PC-3 (cell line): ENCODE measurements around the gene SDK2. TPM values are rescaled to one million over a fixed set of nuclear protein-coding genes. Genes with fewer than 3 reads are reported as not detected.

ENCODE experiments used
- ATAC-seq: fragments of 200-7000 bp; cut with Tn5 transposase; 2 replicates; pipeline ENCODE4 v1.9.1; 2020; ENCODE audit warnings: mild to moderate bottlenecking, moderate library complexity
- BruUV-seq: library from RNA; stranded (reverse); fragments of 400-500 nt; replicated peaks from 2 replicates; lab custom pipeline; 2021; lab: Mats Ljungman, UMichigan
- CTCF ChIA-PET: fragments of 300-600 bp; sonication (Branson Sonifier 250); formaldehyde crosslinking; loops from one replicate; lab custom pipeline; 2022; ENCODE audit warnings: antibody characterized with exemption; lab: Charles Lee
- POLR2A ChIA-PET: fragments of 300-600 bp; sonication (Branson Sonifier 250); formaldehyde crosslinking; loops from one replicate; lab custom pipeline; 2022; ENCODE audit warnings: antibody characterized with exemption; ENCODE audit not compliant: unreplicated experiment; lab: Charles Lee
- DNase-seq: peaks from one replicate; pipeline ENCODE4 v3.0.0-alpha.2; 2015
- H2AFZ ChIP-seq: fragments of 300-600 bp; sonication (generic); 2 replicates; pipeline ENCODE4 v1.6.0; 2016; ENCODE audit warnings: antibody characterized with exemption, low read length
- H3F3A ChIP-seq: fragments of 300-600 bp; sonication (generic); one replicate; pipeline ENCODE4 v1.6.0; 2017; ENCODE audit warnings: antibody characterized with exemption, low read length, control low read depth, mild to moderate bottlenecking; ENCODE audit not compliant: unreplicated experiment
- H3K27ac ChIP-seq: fragments of 300-600 bp; sonication (generic); 2 replicates; pipeline ENCODE4 v1.5.1; 2016; ENCODE audit warnings: mild to moderate bottlenecking, low read length
- H3K27me3 ChIP-seq: fragments of 300-600 bp; sonication (generic); 2 replicates; pipeline ENCODE4 v1.6.1; 2016; ENCODE audit warnings: low read length, mixed read lengths
- H3K36me3 ChIP-seq: fragments of 300-600 bp; sonication (generic); 2 replicates; pipeline ENCODE4 v1.6.1; 2016; ENCODE audit warnings: low read depth, mixed run types, low read length, mixed read lengths
- H3K4me1 ChIP-seq: fragments of 300-600 bp; sonication (generic); 2 replicates; pipeline ENCODE4 v1.5.1; 2016; ENCODE audit warnings: low read length; ENCODE audit not compliant: insufficient read depth
- H3K4me2 ChIP-seq: fragments of 300-600 bp; sonication (generic); 2 replicates; pipeline ENCODE4 v1.6.0; 2016; ENCODE audit warnings: low read length
- H3K4me3 ChIP-seq: fragments of 300-600 bp; sonication (generic); 2 replicates; pipeline ENCODE4 v1.5.1; 2016; ENCODE audit warnings: mild to moderate bottlenecking, low read length, mixed read lengths
- H3K79me2 ChIP-seq: fragments of 300-600 bp; sonication (generic); 2 replicates; pipeline ENCODE4 v1.6.1; 2017; ENCODE audit warnings: low read length, mixed read lengths
- H3K9ac ChIP-seq: fragments of 300-600 bp; sonication (generic); 2 replicates; pipeline ENCODE4 v1.6.0; 2016; ENCODE audit warnings: mild to moderate bottlenecking, low read length
- H3K9me2 ChIP-seq: fragments of 300-600 bp; sonication (generic); replicated peaks from 2 replicates; pipeline ENCODE4 v1.6.1; 2016; ENCODE audit warnings: mixed run types, low read length, mixed read lengths
- H3K9me3 ChIP-seq: fragments of 300-600 bp; sonication (generic); 2 replicates; pipeline ENCODE4 v1.6.1; 2016; ENCODE audit warnings: low read length, mixed read lengths
- H4K20me1 ChIP-seq: fragments of 300-600 bp; sonication (generic); 2 replicates; pipeline ENCODE4 v1.6.1; 2016; ENCODE audit warnings: low read length, mixed read lengths
- EZH2 ChIP-seq: fragments of 300-600 bp; sonication (generic); IDR thresholded peaks from one replicate; pipeline ENCODE4 v1.6.1; 2017; ENCODE audit warnings: antibody characterized with exemption, mild to moderate bottlenecking, low read length; ENCODE audit not compliant: unreplicated experiment
- EZH2phosphoT487 ChIP-seq: fragments of 300-600 bp; sonication (generic); IDR thresholded peaks from 2 replicates; pipeline ENCODE4 v1.6.1; 2018; ENCODE audit warnings: mild to moderate bottlenecking, antibody characterized with exemption, low read length, borderline replicate concordance
- intact Hi-C: fragments of 100-400 bp; cut with micrococcal nuclease; formaldehyde crosslinking; loops from 2 replicates; pipeline ENCODE4 v1.9.0; 2023
- total RNA-seq: library from RNA; depleted of rRNA; stranded (reverse); fragments of >200 nt; gene quantifications from 2 replicates; pipeline ENCODE4 v1.2.3, GENCODE V29; 2014
- TF ChIP-seq, protein P1 (sequence below): fragments of 300-600 bp; sonication (generic); conservative IDR thresholded peaks from 2 replicates; pipeline ENCODE4 v1.5.1; 2017; ENCODE audit warnings: antibody characterized with exemption, low read depth, mild to moderate bottlenecking, low read length

The SDK2 gene
- total RNA-seq, 1 experiment from 2014 or later, result 0.07 TPM

DNA sequence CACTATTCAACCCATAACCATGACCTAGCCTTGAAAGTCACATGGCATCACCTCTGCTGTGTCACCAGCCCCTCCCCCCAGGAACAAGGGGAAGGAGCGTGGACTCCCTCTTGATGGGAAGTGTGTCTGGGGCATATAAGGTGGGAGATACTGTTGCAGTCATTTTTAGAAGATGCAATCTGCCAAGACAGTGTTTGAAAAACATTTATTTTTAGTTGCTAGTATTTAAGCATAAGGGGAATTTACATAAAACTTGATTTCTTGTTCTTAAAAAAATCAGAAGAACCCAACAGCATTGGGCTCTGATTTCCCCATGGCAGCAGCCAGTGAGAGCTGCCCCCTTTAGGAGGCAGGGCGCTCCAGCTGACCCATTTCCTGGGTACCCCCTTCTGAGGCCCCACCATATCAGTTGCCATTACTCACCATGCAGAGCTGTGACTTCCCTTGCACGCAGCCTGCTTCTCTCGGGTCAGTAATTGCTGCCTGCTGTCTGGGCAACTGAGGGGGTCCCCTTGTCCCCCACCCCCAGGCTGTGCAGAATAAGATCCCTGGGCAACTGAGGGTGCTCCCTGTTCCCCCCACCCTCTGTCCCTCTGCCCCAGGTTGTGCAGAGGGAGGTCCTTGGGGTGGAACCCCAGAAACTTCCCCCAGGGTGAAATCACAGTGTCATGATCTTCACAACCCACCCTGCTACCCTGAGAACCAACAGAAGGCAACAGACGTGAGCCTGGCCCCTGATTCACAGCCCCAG is 320.7 kb downstream of the SDK2 start:
- CTCF ChIA-PET, result no interaction called here
- TF ChIP-seq EZH2 (no peak), EZH2phosphoT487 (no peak)
- TF ChIP-seq, protein P1, sequence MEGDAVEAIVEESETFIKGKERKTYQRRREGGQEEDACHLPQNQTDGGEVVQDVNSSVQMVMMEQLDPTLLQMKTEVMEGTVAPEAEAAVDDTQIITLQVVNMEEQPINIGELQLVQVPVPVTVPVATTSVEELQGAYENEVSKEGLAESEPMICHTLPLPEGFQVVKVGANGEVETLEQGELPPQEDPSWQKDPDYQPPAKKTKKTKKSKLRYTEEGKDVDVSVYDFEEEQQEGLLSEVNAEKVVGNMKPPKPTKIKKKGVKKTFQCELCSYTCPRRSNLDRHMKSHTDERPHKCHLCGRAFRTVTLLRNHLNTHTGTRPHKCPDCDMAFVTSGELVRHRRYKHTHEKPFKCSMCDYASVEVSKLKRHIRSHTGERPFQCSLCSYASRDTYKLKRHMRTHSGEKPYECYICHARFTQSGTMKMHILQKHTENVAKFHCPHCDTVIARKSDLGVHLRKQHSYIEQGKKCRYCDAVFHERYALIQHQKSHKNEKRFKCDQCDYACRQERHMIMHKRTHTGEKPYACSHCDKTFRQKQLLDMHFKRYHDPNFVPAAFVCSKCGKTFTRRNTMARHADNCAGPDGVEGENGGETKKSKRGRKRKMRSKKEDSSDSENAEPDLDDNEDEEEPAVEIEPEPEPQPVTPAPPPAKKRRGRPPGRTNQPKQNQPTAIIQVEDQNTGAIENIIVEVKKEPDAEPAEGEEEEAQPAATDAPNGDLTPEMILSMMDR, result no peak
- Histone ChIP-seq H3F3A (no peaks in the 10 kb centered on the region), H3K79me2 (no peaks in the 10 kb centered on the region), H3K27ac (no peak overlapping the region), H3K4me2 (no peak overlapping the region), H3K9ac (no peak overlapping the region), H3K9me3 (no peaks in the 10 kb centered on the region), H3K4me3 (no peak overlapping the region), H3K27me3 (peaks cover 4% of the 10 kb centered on the region; the same call in 1 of the 2 replicates), H3K36me3 (no peaks in the 10 kb centered on the region), H4K20me1 (no peaks in the 10 kb centered on the region), H3K9me2 (no peaks in the 10 kb centered on the region), H3K4me1 (no peaks in the 10 kb centered on the region), H2AFZ (no peak overlapping the region)
- DNase-seq, result no peak
- BruUV-seq, result no TSS peak
- intact Hi-C loops, result no loop called here
- POLR2A ChIA-PET, result no interaction called here
- no peak for ATAC-seq

DNA sequence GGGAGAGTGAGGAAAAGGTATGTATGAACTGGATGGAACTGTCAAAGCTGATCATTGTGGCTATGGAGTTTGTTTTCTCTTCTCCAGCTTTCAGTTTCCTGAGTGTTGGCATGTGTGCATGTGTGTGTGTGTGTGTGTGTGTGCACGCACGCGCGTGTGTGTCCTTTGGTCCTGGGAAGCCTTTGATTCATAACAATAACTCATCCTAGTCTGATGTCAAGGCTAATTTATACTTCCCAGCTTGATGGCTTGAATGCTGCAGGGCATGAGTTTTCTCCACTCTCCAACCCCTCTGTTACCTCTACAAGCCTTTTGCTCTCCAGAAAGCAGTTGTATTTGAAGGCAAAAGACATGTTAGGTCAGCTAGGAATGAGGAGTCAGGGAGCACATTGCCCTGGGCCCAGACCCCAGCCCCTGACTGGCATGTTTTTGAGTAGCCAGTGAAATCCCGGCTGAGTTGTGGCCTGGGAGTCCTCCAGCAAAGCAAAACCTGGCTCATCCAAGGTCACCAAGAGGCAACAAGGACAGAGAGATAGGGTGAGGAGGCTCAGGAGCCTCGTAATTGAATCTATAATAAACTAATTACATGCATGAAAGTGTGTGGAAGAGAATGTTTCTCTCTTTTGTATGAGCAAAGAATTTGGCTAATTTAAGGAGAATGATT is 323.5 kb downstream of the SDK2 start:
- Histone ChIP-seq H4K20me1 (no peaks in the 10 kb centered on the region), H2AFZ (no peak overlapping the region), H3K27me3 (peaks cover 4% of the 10 kb centered on the region; the same call in 1 of the 2 replicates), H3F3A (no peaks in the 10 kb centered on the region), H3K4me3 (no peak overlapping the region), H3K9ac (no peak overlapping the region), H3K4me2 (no peak overlapping the region), H3K79me2 (no peaks in the 10 kb centered on the region), H3K36me3 (no peaks in the 10 kb centered on the region), H3K9me2 (no peaks in the 10 kb centered on the region), H3K4me1 (0 out of 2 replicates have a peak, but pooled peaks cover 5% of the 10 kb centered on the region), H3K27ac (no peak overlapping the region), H3K9me3 (no peaks in the 10 kb centered on the region)
- ChIA-PET CTCF (interaction anchor here (1.1 kb wide), 1 partner anchor 49 kb away, joined by 5 read pairs; no protein-coding TSS in a partner anchor), POLR2A (no interaction called here)
- ATAC-seq (no peak), DNase-seq (no peak)
- TF ChIP-seq, protein P1, result no peak
- TF ChIP-seq EZH2phosphoT487, result no peak
- TF ChIP-seq EZH2, result no peak
- intact Hi-C loops, result no loop called here
- BruUV-seq, result no TSS peak
